Astrocyte (in vitro differentiated cells and primary cell): ENCODE results near the gene SLC22A13.

Experiments
- CTCF ChIP-seq: IDR thresholded peaks from 2 replicates; pipeline ENCODE4 v1.5.1; 2011; ENCODE audit warnings: low read depth, mild to moderate bottlenecking, inconsistent platforms, low read length, moderate library complexity; ENCODE audit not compliant: insufficient read depth
- EZH2 ChIP-seq: IDR thresholded peaks from 2 replicates; pipeline ENCODE4 v1.6.1; 2012; ENCODE audit warnings: mild to moderate bottlenecking, low read length, inconsistent platforms; ENCODE audit not compliant: insufficient read depth

GRCh38 chr3:38317192-38317759 lies 51.7 kb downstream of the SLC22A13 start:
- no peak for TF ChIP-seq CTCF
- no peak for TF ChIP-seq EZH2
